Smooth muscle cell (in vitro differentiated cells): ENCODE measurements around the gene SDCCAG8. TPM values are rescaled to one million over a fixed set of nuclear protein-coding genes. Genes with fewer than 3 reads are reported as not detected.

Source experiments
- DNase-seq: peaks from one replicate; lab custom pipeline; 2025; ENCODE audit not compliant: unreplicated experiment; lab: John Stamatoyannopoulos, UW
- H2AFZ ChIP-seq: fragments of 200-600 bp; sonication (generic); 2 replicates; pipeline ENCODE4 v1.6.0; 2016; ENCODE audit warnings: antibody characterized with exemption, low read depth, mild to moderate bottlenecking
- H3F3A ChIP-seq: fragments of 200-600 bp; sonication (generic); 2 replicates; pipeline ENCODE4 v1.6.0; 2017; ENCODE audit warnings: antibody characterized with exemption, low read depth
- H3K27ac ChIP-seq: fragments of 200-600 bp; sonication (generic); 2 replicates; pipeline ENCODE4 v1.5.1; 2016; ENCODE audit warnings: low read depth, mild to moderate bottlenecking
- H3K27me3 ChIP-seq: fragments of 200-600 bp; sonication (generic); 2 replicates; pipeline ENCODE4 v1.6.1; 2016; ENCODE audit warnings: low read depth, mild to moderate bottlenecking
- H3K36me3 ChIP-seq: fragments of 200-600 bp; sonication (generic); 2 replicates; pipeline ENCODE4 v1.5.1; 2016; ENCODE audit warnings: low read depth
- H3K4me1 ChIP-seq: fragments of 200-600 bp; sonication (generic); 2 replicates; pipeline ENCODE4 v1.5.1; 2016; ENCODE audit warnings: low read depth
- H3K4me2 ChIP-seq: fragments of 200-600 bp; sonication (generic); 2 replicates; pipeline ENCODE4 v1.6.0; 2016; ENCODE audit warnings: mild to moderate bottlenecking
- H3K4me3 ChIP-seq: fragments of 200-600 bp; sonication (generic); 2 replicates; pipeline ENCODE4 v1.5.1; 2016; ENCODE audit warnings: mild to moderate bottlenecking
- H3K79me2 ChIP-seq: fragments of 200-600 bp; sonication (generic); 2 replicates; pipeline ENCODE4 v1.6.0; 2016; ENCODE audit warnings: low read depth, mild to moderate bottlenecking
- H3K9ac ChIP-seq: fragments of 200-600 bp; sonication (generic); 2 replicates; pipeline ENCODE4 v1.6.0; 2016; ENCODE audit warnings: low read depth
- H3K9me3 ChIP-seq: fragments of 200-600 bp; sonication (generic); replicated peaks from 2 replicates; pipeline ENCODE4 v1.5.1; 2016; ENCODE audit warnings: low read depth
- H4K20me1 ChIP-seq: fragments of 200-600 bp; sonication (generic); 2 replicates; pipeline ENCODE4 v1.6.0; 2016; ENCODE audit warnings: low read depth
- CTCF ChIP-seq: fragments of 200-600 bp; sonication (generic); IDR thresholded peaks from 2 replicates; pipeline ENCODE4 v1.5.1; 2017; ENCODE audit warnings: borderline replicate concordance, mild to moderate bottlenecking, antibody characterized with exemption; ENCODE audit not compliant: insufficient read depth, poor library complexity, severe bottlenecking
- WGBS: methylation state at CpG from one replicate; pipeline ENCODE4 v1.1.7; 2016; ENCODE audit warnings: low lambda C conversion rate; 5-methylcytosine and 5-hydroxymethylcytosine counted together
- polyA plus RNA-seq: library from polyadenylated mRNA; unstranded; fragments of >200 nt; fragmentation: Nextera tagmentation; extraction: Ambion mirVana; gene quantifications from 2 replicates; pipeline ENCODE4 v1.2.1, GENCODE V29; 2016
- total RNA-seq: library from RNA; depleted of rRNA; stranded (reverse); fragments of >200 nt; gene quantifications from 2 replicates; pipeline ENCODE4 v1.2.3, GENCODE V29; 2014

Gene SDCCAG8
- total and polyA plus RNA-seq, 2 experiments from 2014 or later = 30.9 to 33.4 TPM

- no peak for TF ChIP-seq CTCF
- H3K36me3 ChIP-seq = peaks cover 3% of the 10 kb centered on the region
- no peaks in the 10 kb centered on the region for H3F3A ChIP-seq
- no peaks in the 10 kb centered on the region for H4K20me1 ChIP-seq
- no peaks in the 10 kb centered on the region for H3K79me2 ChIP-seq
- WGBS = 84% methylated on average over 3 of the region's 3 CpGs
- no peaks in the 10 kb centered on the region for H3K9me3 ChIP-seq
- H3K4me3 ChIP-seq = no peak overlapping the region
- H3K9ac ChIP-seq = no peak overlapping the region
- H3K27me3 ChIP-seq = no peaks in the 10 kb centered on the region
- no peak overlapping the region for H3K4me2 ChIP-seq
- H3K4me1 ChIP-seq = no peaks in the 10 kb centered on the region
- no peak overlapping the region for H2AFZ ChIP-seq
- H3K27ac ChIP-seq = no peak overlapping the region
- no peak for DNase-seq
Measured at GRCh38 chr1:243322326-243322725, 66.5 kb downstream of the SDCCAG8 start.

GRCh38 chr1:243323491-243323890 is 67.7 kb downstream of the SDCCAG8 start:
- 70% methylated on average over 4 of the region's 4 CpGs for WGBS
- H3K36me3 ChIP-seq = peaks cover 3% of the 10 kb centered on the region
- no peaks in the 10 kb centered on the region for H3K79me2 ChIP-seq
- no peak overlapping the region for H3K27ac ChIP-seq
- DNase-seq = no peak
- H3F3A ChIP-seq = no peaks in the 10 kb centered on the region
- no peak overlapping the region for H2AFZ ChIP-seq
- TF ChIP-seq CTCF = no peak
- H3K4me1 ChIP-seq = no peaks in the 10 kb centered on the region
- no peaks in the 10 kb centered on the region for H4K20me1 ChIP-seq
- H3K4me3 ChIP-seq = no peak overlapping the region
- no peak overlapping the region for H3K4me2 ChIP-seq
- H3K27me3 ChIP-seq = no peaks in the 10 kb centered on the region
- no peaks in the 10 kb centered on the region for H3K9me3 ChIP-seq
- H3K9ac ChIP-seq = no peak overlapping the region

GRCh38 chr1:243325305-243325890 is 69.6 kb downstream of the SDCCAG8 start:
- Histone ChIP-seq H3K36me3 (no peaks in the 10 kb centered on the region), H4K20me1 (no peaks in the 10 kb centered on the region), H3F3A (no peaks in the 10 kb centered on the region), H3K4me3 (no peak overlapping the region), H3K27me3 (no peaks in the 10 kb centered on the region), H3K4me2 (no peak overlapping the region), H3K4me1 (no peaks in the 10 kb centered on the region), H3K9me3 (no peaks in the 10 kb centered on the region), H2AFZ (no peak overlapping the region), H3K79me2 (no peaks in the 10 kb centered on the region), H3K9ac (no peak overlapping the region), H3K27ac (no peak overlapping the region)
- DNase-seq = no peak
- peak; percentile 86 for TF ChIP-seq CTCF
- 3% methylated on average over 1 of the region's 1 CpG for WGBS

- TF ChIP-seq CTCF = no peak
- H4K20me1 ChIP-seq = peaks cover 5% of the 10 kb centered on the region
- WGBS = 98% methylated on average over 18 of the region's 18 CpGs
Measured at GRCh38 chr1:243332440-243332839, 76.6 kb downstream of the SDCCAG8 start.

More at GRCh38 chr1:243332440-243332839, 76.6 kb downstream of the SDCCAG8 start:
- no peak overlapping the region for H3K9ac ChIP-seq
- H3K79me2 ChIP-seq = no peaks in the 10 kb centered on the region
- no peaks in the 10 kb centered on the region for H3K9me3 ChIP-seq
- H3K27me3 ChIP-seq = no peaks in the 10 kb centered on the region
- H2AFZ ChIP-seq = no peak overlapping the region
- H3K4me3 ChIP-seq = no peak overlapping the region
- peaks cover 6% of the 10 kb centered on the region for H3K36me3 ChIP-seq
- no peak overlapping the region for H3K4me2 ChIP-seq
- no peak for DNase-seq
- no peak overlapping the region for H3K27ac ChIP-seq
- no peaks in the 10 kb centered on the region for H3F3A ChIP-seq
- no peaks in the 10 kb centered on the region for H3K4me1 ChIP-seq
